ENCODE measurements around the gene ZNF33B.

ZNF33B gene

GRCh38 chr10:42630537-42631134, 7.7 kb downstream of the ZNF33B start:
- TF ChIP-seq TAF1 (IDR thresholded peaks at IDR 0.05; ENCODE audit: borderline replicate concordance, insufficient read depth, low read length): no peak
- TF ChIP-seq, protein P1, sequence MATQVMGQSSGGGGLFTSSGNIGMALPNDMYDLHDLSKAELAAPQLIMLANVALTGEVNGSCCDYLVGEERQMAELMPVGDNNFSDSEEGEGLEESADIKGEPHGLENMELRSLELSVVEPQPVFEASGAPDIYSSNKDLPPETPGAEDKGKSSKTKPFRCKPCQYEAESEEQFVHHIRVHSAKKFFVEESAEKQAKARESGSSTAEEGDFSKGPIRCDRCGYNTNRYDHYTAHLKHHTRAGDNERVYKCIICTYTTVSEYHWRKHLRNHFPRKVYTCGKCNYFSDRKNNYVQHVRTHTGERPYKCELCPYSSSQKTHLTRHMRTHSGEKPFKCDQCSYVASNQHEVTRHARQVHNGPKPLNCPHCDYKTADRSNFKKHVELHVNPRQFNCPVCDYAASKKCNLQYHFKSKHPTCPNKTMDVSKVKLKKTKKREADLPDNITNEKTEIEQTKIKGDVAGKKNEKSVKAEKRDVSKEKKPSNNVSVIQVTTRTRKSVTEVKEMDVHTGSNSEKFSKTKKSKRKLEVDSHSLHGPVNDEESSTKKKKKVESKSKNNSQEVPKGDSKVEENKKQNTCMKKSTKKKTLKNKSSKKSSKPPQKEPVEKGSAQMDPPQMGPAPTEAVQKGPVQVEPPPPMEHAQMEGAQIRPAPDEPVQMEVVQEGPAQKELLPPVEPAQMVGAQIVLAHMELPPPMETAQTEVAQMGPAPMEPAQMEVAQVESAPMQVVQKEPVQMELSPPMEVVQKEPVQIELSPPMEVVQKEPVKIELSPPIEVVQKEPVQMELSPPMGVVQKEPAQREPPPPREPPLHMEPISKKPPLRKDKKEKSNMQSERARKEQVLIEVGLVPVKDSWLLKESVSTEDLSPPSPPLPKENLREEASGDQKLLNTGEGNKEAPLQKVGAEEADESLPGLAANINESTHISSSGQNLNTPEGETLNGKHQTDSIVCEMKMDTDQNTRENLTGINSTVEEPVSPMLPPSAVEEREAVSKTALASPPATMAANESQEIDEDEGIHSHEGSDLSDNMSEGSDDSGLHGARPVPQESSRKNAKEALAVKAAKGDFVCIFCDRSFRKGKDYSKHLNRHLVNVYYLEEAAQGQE (IDR thresholded peaks at IDR 0.05; ENCODE audit: insufficient read depth in 1 of 2, low read depth in 2 of 2, low read length in 2 of 2): no peak
- TF ChIP-seq SIN3A (IDR thresholded peaks at IDR 0.05; ENCODE audit: borderline replicate concordance, insufficient read depth, low read length): no peak
- no peak for TF ChIP-seq FOXP2 (optimal IDR thresholded peaks at IDR 0.05; ENCODE audit: borderline replicate concordance, extremely low read depth, extremely low read length, insufficient read depth)
- TF ChIP-seq POLR2AphosphoS5 (IDR thresholded peaks at IDR 0.05; ENCODE audit: low read depth, low read length): no peak

DNA sequence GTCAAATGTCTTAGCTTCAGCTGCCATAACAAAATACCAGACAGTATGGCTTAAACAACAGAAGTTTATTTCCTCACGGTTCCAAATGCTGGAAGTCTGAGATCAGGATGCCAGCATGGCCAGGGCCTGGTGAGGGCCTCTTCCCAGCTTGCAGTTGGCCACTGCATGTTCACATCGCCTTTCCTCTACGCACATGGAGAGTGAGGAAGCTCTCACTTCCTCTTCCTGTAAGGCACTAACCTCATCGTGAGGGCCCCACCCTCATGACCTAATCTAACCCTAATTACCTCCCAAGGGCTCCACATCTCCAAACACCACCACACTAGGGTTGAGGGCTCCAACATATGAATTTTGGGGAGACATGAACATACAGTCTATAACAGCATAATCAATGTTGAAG, 14.4 kb downstream of the ZNF33B start:
- TF ChIP-seq SIN3A (IDR thresholded peaks at IDR 0.05; ENCODE audit: borderline replicate concordance, insufficient read depth, low read length): no peak
- no peak for TF ChIP-seq POLR2AphosphoS5 (IDR thresholded peaks at IDR 0.05; ENCODE audit: low read depth, low read length)
- no peak for TF ChIP-seq TAF1 (IDR thresholded peaks at IDR 0.05; ENCODE audit: borderline replicate concordance, insufficient read depth, low read length)
- TF ChIP-seq, protein P1 (IDR thresholded peaks at IDR 0.05; ENCODE audit: insufficient read depth in 1 of 2, low read depth in 2 of 2, low read length in 2 of 2): no peak
- TF ChIP-seq FOXP2 (optimal IDR thresholded peaks at IDR 0.05; ENCODE audit: borderline replicate concordance, extremely low read depth, extremely low read length, insufficient read depth): no peak

- TF ChIP-seq, protein P1 (IDR thresholded peaks at IDR 0.05; ENCODE audit: insufficient read depth in 1 of 2, low read depth in 2 of 2, low read length in 2 of 2): no peak
- no peak for TF ChIP-seq SIN3A (IDR thresholded peaks at IDR 0.05; ENCODE audit: borderline replicate concordance, insufficient read depth, low read length)
- TF ChIP-seq TAF1 (IDR thresholded peaks at IDR 0.05; ENCODE audit: borderline replicate concordance, insufficient read depth, low read length): no peak
- TF ChIP-seq FOXP2 (optimal IDR thresholded peaks at IDR 0.05; ENCODE audit: borderline replicate concordance, extremely low read depth, extremely low read length, insufficient read depth): no peak
- no peak for TF ChIP-seq POLR2AphosphoS5 (IDR thresholded peaks at IDR 0.05; ENCODE audit: low read depth, low read length)
Measured at GRCh38 chr10:42618424-42618823, 19.9 kb downstream of the ZNF33B start.

GRCh38 chr10:42615419-42615818, 23.0 kb downstream of the ZNF33B start:
- TF ChIP-seq SIN3A (IDR thresholded peaks at IDR 0.05; ENCODE audit: borderline replicate concordance, insufficient read depth, low read length): no peak
- no peak for TF ChIP-seq POLR2AphosphoS5 (IDR thresholded peaks at IDR 0.05; ENCODE audit: low read depth, low read length)
- no peak for TF ChIP-seq FOXP2 (optimal IDR thresholded peaks at IDR 0.05; ENCODE audit: borderline replicate concordance, extremely low read depth, extremely low read length, insufficient read depth)
- no peak for TF ChIP-seq TAF1 (IDR thresholded peaks at IDR 0.05; ENCODE audit: borderline replicate concordance, insufficient read depth, low read length)
- TF ChIP-seq, protein P1 (IDR thresholded peaks at IDR 0.05; ENCODE audit: insufficient read depth in 1 of 2, low read depth in 2 of 2, low read length in 2 of 2): no peak
